K562 (cell line): ENCODE data around the gene SNX25. TPM values are rescaled to one million over a fixed set of nuclear protein-coding genes. Genes with fewer than 3 reads are reported as not detected.
A peak's percentile ranks its signal among the peaks of the same experiment; 100 is the strongest.

Source experiments
- CSDE1 ChIP-seq, 2 experiments: fragments of 450-650 bp; IDR thresholded peaks; 2 replicates each; pipeline ENCODE4 v1.6.1; 2016; ENCODE audit warnings: mild to moderate bottlenecking in 1 of 2
- CTCF ChIP-seq, 3 experiments: IDR thresholded peaks in 2 of 3; conservative IDR thresholded peaks in 1 of 3; 2 replicates each; pipeline ENCODE4 v1.5.1; 2011 to 2012; ENCODE audit warnings: low read length in 3 of 3, mild to moderate bottlenecking in 3 of 3, control low read depth in 2 of 3, improper control_type of control experiment in 1 of 3, inconsistent platforms in 1 of 3, low read depth in 1 of 3, mixed read lengths in 1 of 3, moderate library complexity in 1 of 3; ENCODE audit not compliant: insufficient read depth in 2 of 3
- HMBOX1 ChIP-seq: sonication (generic); IDR thresholded peaks from 2 replicates; pipeline ENCODE4 v1.6.1; 2016
- HNRNPH1 ChIP-seq: fragments of 200-400 bp; formaldehyde crosslinking; optimal IDR thresholded peaks from 2 replicates; pipeline ENCODE3; 2017; ENCODE audit warnings: low read depth, mild to moderate bottlenecking, low read length, moderate library complexity
- MNT ChIP-seq, 2 experiments: fragments of 450-650 bp; conservative IDR thresholded peaks; 2 replicates each; pipeline ENCODE4 v1.6.1; 2017; ENCODE audit warnings: mild to moderate bottlenecking in 2 of 2, moderate library complexity in 2 of 2
- NR0B1 ChIP-seq: fragments of 450-650 bp; IDR thresholded peaks from one replicate; pipeline ENCODE4 v1.6.1; 2018; ENCODE audit warnings: mild to moderate bottlenecking, moderate library complexity; ENCODE audit not compliant: partially characterized antibody
- NUFIP1 ChIP-seq: fragments of 450-650 bp; IDR thresholded peaks from 2 replicates; pipeline ENCODE4 v1.6.1; 2018; ENCODE audit not compliant: partially characterized antibody
- RBM14 ChIP-seq: fragments of 200-400 bp; formaldehyde crosslinking; IDR thresholded peaks from 2 replicates; pipeline ENCODE4 v1.6.1; 2018; ENCODE audit warnings: low read depth, mild to moderate bottlenecking, low read length, moderate library complexity, borderline replicate concordance; ENCODE audit not compliant: insufficient read depth
- RNF2 ChIP-seq: sonication (generic); IDR thresholded peaks from 2 replicates; pipeline ENCODE4 v1.6.1; 2016
- RUNX1 ChIP-seq: sonication (generic); IDR thresholded peaks from 2 replicates; pipeline ENCODE4 v1.6.1; 2016; ENCODE audit warnings: antibody characterized with exemption, low read depth
- VEZF1 ChIP-seq: fragments of 200-800 bp; sonication (Bioruptor generic); IDR thresholded peaks from 2 replicates; pipeline ENCODE4 v1.6.1; 2017; ENCODE audit warnings: missing genetic modification characterization, missing compliant biosample characterization
- YY1 ChIP-seq, 3 experiments: IDR thresholded peaks; 2 replicates each; pipeline ENCODE4 v1.6.1; 2011; ENCODE audit warnings: low read length in 2 of 3, mild to moderate bottlenecking in 2 of 3, moderate library complexity in 2 of 3, borderline replicate concordance in 1 of 3, control low read depth in 1 of 3, low read depth in 1 of 3; ENCODE audit not compliant: insufficient read depth in 3 of 3, insufficient replicate concordance in 2 of 3, control insufficient read depth in 1 of 3, insufficient read length in 1 of 3; ENCODE audit errors: extremely low read depth in 1 of 3
- ZNF23 ChIP-seq: fragments of 250-450 bp; sonication (Bioruptor Pico); IDR thresholded peaks from 2 replicates; pipeline ENCODE4 v1.4.0; 2020; ENCODE audit warnings: mild to moderate bottlenecking
- ZNF3 ChIP-seq: fragments of 250-450 bp; sonication (Bioruptor Pico); IDR thresholded peaks from 2 replicates; pipeline ENCODE4 v1.5.0; 2021; ENCODE audit warnings: mild to moderate bottlenecking, moderate library complexity
- ZNF445 ChIP-seq: fragments of 250-450 bp; sonication (Bioruptor Pico); IDR thresholded peaks from 2 replicates; pipeline ENCODE4 v1.4.0; 2020; ENCODE audit warnings: low read depth, mild to moderate bottlenecking, moderate library complexity
- ZNF639 ChIP-seq, 2 experiments: fragments of 200-800 bp in 1 of 2; sonication (Bioruptor generic) in 1 of 2; sonication (generic) in 1 of 2; formaldehyde crosslinking in 1 of 2; IDR thresholded peaks in 1 of 2; conservative IDR thresholded peaks in 1 of 2; 2 replicates each; pipeline versions ENCODE4 v1.5.0 to v1.6.1; 2016 to 2020; ENCODE audit warnings: missing compliant biosample characterization in 1 of 2, missing genetic modification characterization in 1 of 2, missing genetic modification reagents in 1 of 2
- polyA plus RNA-seq, 8 experiments: library from polyadenylated mRNA; depleted of rRNA in 4 of 8; stranded (reverse) in 5 of 8; unstranded in 3 of 8; fragments of >200 nt; fragmentation: Nextera tagmentation in 2 of 8; fragmentation: Illumina TruSeq in 1 of 8; extraction: Ambion mirVana in 2 of 8; extraction: Trizol in 1 of 8; gene quantifications; 2 replicates each; pipeline versions ENCODE4 v1.2.1 to v1.2.3, GENCODE V29; 2011 to 2014; ENCODE audit warnings: inconsistent platforms in 1 of 8, missing spikeins in 1 of 8
- total RNA-seq, 7 experiments: library from RNA; depleted of rRNA in 6 of 7; stranded (reverse); fragments of >200 nt in 6 of 7; fragmentation: Illumina TruSeq in 2 of 7; extraction: Trizol in 2 of 7; gene quantifications; 2 replicates each; pipeline versions ENCODE4 v1.2.1 to v1.2.3, GENCODE V29; 2011 to 2021; ENCODE audit warnings: low replicate concordance in 1 of 7

The SNX25 gene
- total and polyA plus RNA-seq, 9 of the 15 experiments (the other 6 are each of a cell fraction or from before 2014, with no cell fraction given) = 2.5 to 23.4 (median 13.3) TPM

GRCh38 chr4:185209031-185209851 is at the start of gene SNX25 (continued):
- TF ChIP-seq MNT (conservative IDR thresholded peaks at IDR 0.05) (peak in 1 of 2 experiments; percentile 52; a peak in 1 of 4 replicates), CTCF (IDR thresholded peaks at IDR 0.05 in 2 of 3, conservative IDR thresholded peaks at IDR 0.05 in 1 of 3; ENCODE audit: insufficient read depth in 2 of 3, low read depth in 1 of 3, low read length in 3 of 3) (peak in 2 of 3 experiments; percentile 22 to 26; a peak in 2 of 6 replicates), ZNF445 (CRISPR knock-in tag) (no peak), HNRNPH1 (no peak), NR0B1 (no peak), YY1 (IDR thresholded peaks at IDR 0.05; ENCODE audit: borderline replicate concordance in 1 of 3, control insufficient read depth in 1 of 3, extremely low read depth in 1 of 3, insufficient read depth in 3 of 3, insufficient read length in 1 of 3, insufficient replicate concordance in 2 of 3, low read depth in 1 of 3, low read length in 2 of 3) (peak in 1 of 3 experiments; percentile 44), VEZF1 (CRISPR knock-in tag) (peak; percentile 94), RNF2 (no peak), NUFIP1 (no peak), RBM14 (no peak), ZNF23 (no peak), ZNF3 (CRISPR knock-in tag) (no peak), ZNF639 (CRISPR knock-in tag; conservative IDR thresholded peaks at IDR 0.05 in 1 of 2, IDR thresholded peaks at IDR 0.05 in 1 of 2) (no peak), RUNX1 (no peak), CSDE1 (IDR thresholded peaks at IDR 0.05) (no peak), HMBOX1 (no peak)
